Epithelial cell of esophagus (primary cell): ENCODE results near the gene CTNNA2.

Source experiments
- DNase-seq: peaks from one replicate; pipeline ENCODE4 v3.0.0; 2010; ENCODE audit warnings: low read depth
- H3K4me3 ChIP-seq: 2 replicates; pipeline ENCODE4 v1.5.1; 2011; ENCODE audit warnings: mild to moderate bottlenecking, low read length, control low read depth
- TF ChIP-seq, protein P1 (sequence below): IDR thresholded peaks from 2 replicates; pipeline ENCODE4 v1.5.1; 2011; ENCODE audit warnings: low read depth, mild to moderate bottlenecking, low read length, control low read depth, inconsistent platforms; ENCODE audit not compliant: insufficient read depth; ENCODE audit errors: missing control alignments

Gene CTNNA2

DNA sequence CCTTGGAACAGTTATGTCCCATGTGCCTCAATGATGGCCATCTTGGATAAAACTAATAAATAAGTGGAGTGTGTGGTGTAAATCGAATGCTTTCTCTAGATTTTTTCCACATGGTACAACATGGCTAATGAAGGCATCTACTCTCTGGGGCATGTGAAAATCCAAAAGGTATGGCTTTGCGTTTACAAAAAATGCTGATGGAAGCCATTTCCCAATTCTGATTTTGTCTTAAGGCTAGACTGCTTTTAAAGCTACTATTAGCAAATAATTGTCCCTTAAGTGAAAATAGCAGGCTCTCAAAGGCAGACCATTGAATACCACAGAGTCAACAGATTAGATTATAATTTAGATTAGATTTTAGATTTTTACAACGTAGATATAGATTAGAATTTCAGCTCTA, 608.0 kb downstream of the CTNNA2 start:
- no peak overlapping the region for H3K4me3 ChIP-seq
- TF ChIP-seq, protein P1, sequence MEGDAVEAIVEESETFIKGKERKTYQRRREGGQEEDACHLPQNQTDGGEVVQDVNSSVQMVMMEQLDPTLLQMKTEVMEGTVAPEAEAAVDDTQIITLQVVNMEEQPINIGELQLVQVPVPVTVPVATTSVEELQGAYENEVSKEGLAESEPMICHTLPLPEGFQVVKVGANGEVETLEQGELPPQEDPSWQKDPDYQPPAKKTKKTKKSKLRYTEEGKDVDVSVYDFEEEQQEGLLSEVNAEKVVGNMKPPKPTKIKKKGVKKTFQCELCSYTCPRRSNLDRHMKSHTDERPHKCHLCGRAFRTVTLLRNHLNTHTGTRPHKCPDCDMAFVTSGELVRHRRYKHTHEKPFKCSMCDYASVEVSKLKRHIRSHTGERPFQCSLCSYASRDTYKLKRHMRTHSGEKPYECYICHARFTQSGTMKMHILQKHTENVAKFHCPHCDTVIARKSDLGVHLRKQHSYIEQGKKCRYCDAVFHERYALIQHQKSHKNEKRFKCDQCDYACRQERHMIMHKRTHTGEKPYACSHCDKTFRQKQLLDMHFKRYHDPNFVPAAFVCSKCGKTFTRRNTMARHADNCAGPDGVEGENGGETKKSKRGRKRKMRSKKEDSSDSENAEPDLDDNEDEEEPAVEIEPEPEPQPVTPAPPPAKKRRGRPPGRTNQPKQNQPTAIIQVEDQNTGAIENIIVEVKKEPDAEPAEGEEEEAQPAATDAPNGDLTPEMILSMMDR, result no peak
- DNase-seq, result no peak

DNA sequence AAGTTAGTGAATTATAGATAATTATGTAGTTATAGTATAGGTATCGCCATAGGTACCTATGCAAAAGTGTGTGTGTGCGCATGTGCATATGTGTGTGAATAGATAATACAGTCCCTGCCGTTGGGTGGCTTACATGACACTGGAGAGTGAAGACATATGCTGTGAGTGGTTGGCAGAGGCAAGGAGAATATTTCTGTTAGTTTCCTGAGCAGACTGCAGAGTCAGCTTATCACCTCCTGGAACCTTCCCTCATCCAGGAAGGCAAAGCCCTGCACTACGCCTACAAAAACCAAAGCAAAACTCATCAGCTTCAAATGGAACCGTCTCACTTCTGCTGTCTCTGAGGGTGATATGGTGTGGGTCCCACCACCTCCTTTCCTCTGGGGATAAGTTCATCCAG, 609.8 kb downstream of the CTNNA2 start:
- H3K4me3 ChIP-seq, result no peak overlapping the region
- no peak for DNase-seq
- TF ChIP-seq, protein P1, result no peak

DNA sequence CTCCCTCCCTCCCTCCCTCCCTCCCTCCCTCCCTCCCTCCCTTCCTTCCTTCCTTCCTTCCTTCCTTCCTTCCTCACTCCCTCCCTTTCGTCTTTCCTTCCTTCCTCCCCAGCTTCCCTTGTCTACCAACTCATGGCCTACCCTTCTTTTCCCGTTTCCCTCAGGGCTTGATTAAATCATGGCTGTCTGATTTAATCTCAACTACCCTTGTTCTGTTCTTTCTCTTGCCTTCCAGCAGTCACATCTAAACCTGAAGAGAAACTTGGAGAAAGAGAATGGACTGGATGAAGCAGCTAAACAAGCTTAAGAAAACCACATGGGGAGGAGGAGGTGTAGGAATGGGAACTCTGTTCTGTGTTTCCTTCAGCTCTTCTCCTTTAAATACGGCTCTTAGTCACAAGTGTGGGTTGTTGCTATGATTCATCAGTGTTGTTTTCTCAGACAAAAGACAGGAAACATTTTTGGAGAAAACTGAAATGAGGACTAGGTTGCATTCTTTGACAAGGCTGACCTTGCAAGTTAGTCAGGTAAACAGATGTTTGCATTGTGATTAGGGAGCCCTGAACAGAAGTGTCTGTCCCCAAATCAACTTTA, 613.8 kb downstream of the CTNNA2 start:
- DNase-seq, result peak; percentile 2
- no peak overlapping the region for H3K4me3 ChIP-seq
- TF ChIP-seq, protein P1, result no peak

DNA sequence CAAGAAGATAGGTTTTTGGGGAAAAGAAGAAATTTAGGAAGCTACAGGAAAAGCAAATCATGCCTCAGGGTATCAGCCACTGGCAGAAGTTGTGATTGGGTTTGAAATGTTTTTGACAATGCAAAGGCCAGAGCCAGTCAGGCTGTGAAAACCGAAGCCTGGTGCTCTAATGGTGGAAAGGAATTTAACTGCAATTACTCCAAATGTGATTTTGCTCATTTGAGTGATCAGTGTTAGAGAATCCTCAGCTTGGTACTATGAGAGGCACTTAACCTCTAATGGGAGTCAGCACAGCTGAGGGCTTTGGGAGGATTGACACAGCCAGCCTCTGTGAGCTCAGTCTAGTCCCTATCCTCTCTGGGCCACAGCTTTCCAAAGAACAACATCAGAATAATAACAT, 615.2 kb downstream of the CTNNA2 start:
- DNase-seq, result no peak
- H3K4me3 ChIP-seq, result no peak overlapping the region
- TF ChIP-seq, protein P1, result no peak

DNA sequence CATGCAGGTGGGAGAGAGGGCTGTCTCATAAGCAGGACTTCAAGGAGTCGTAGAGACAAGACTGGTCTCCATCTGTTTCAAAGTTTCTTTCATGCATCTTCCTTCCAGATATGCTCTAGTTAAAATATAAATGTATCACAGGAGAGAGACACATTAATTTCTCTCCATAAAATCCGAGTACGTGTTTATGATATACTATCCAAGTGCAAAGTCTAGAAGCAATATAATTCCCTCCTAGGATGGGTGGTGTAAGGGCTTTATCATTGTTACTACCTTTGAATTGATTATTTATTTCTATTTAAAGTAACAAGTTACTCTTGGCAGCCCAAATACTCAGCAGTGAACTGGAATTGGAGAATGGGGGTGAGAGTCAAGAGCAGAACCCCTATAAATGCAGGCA, 619.4 kb downstream of the CTNNA2 start:
- TF ChIP-seq, protein P1, result no peak
- no peak for DNase-seq
- no peak overlapping the region for H3K4me3 ChIP-seq

DNA sequence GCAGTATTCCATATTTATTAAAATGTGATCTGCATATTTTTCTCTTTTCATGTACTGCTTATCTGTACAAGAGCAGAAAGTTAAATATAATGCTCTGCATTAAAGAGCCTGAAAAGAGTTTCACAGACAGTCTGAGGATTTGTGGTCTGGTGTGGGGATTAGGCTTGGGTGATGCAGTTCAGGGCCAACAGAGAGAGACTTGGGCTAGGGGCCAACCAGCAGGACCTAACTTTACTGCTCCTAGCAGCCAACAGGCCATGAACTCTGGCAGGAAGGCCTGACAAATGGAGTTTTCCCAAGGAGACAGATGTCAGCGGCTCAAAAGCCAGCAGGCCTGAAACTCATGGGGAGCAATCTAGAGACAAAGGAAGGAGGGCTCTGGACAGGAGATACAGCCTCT, 622.1 kb downstream of the CTNNA2 start:
- no peak overlapping the region for H3K4me3 ChIP-seq
- TF ChIP-seq, protein P1, result no peak

DNA sequence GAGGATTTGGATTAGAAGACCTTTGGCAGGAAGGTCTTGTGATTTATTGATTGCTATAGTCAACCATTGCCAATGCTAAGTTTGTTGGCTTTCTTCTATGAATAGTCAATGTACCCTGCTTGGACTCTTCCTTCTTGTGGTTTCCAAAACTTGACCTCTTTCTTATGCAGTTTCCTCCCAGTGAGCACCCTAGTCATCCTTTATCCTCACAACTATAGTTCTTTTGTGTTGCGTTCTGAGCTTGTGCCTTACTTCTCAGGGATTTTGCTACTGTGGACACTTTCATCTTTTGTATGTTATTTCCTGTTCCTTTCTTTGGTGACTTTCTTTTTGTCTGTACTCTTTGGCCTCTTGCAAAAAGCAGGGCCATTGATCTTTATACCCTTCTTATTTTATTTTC, 623.5 kb downstream of the CTNNA2 start:
- H3K4me3 ChIP-seq, result no peak overlapping the region
- DNase-seq, result no peak
- TF ChIP-seq, protein P1, result no peak

More for the DNA sequence above, 622.1 kb downstream of the CTNNA2 start:
- DNase-seq, result no peak
